HepG2 (cell line): ENCODE data around the gene ZNF627. TPM values are rescaled to one million over a fixed set of nuclear protein-coding genes. Genes with fewer than 3 reads are reported as not detected.
"Not testable (repeated sequence)": the region's sequence is repeated elsewhere in the genome, so short reads cannot be mapped to it uniquely, and the experiment has no call there.

Experiments used
- ATAC-seq: fragments of 200-7000 bp; cut with Tn5 transposase; 3 replicates; pipeline ENCODE4 v1.9.1; 2020; ENCODE audit warnings: mild to moderate bottlenecking, moderate library complexity
- BruUV-seq: library from RNA; stranded (reverse); fragments of 400-500 nt; replicated peaks from 2 replicates; lab custom pipeline; 2021; lab: Mats Ljungman, UMichigan
- CTCF ChIA-PET: fragments of 300-600 bp; formaldehyde crosslinking; extraction: SDS; loops from one replicate; lab custom pipeline; 2021; ENCODE audit warnings: low total read pairs, inconsistent platforms, low intra/inter-chr PET ratio; lab: Yijun Ruan, JAX
- POLR2A ChIA-PET: fragments of 350-600 bp; sonication (Branson Sonifier 250); formaldehyde crosslinking; loops from one replicate; lab custom pipeline; 2020; ENCODE audit warnings: antibody characterized with exemption, inconsistent platforms; lab: Yijun Ruan, JAX
- DNase-seq: peaks from one replicate; pipeline ENCODE4 v3.0.0-alpha.2; 2015; ENCODE audit warnings: low spot score
- FAIRE-seq: peaks from 3 replicates; lab custom pipeline; 2011; peaks lifted over from hg19 to GRCh38; lab: Jason Lieb, UNC
- H2AFZ ChIP-seq: one replicate; pipeline ENCODE4 v1.6.1; 2011; ENCODE audit warnings: low read length, inconsistent platforms
- H3K27ac ChIP-seq: fragments of 300-600 bp; 3 replicates; pipeline ENCODE4 v1.8.0; 2011; ENCODE audit warnings: mixed run types, mild to moderate bottlenecking, mixed read lengths, low read length, inconsistent platforms; ENCODE audit not compliant: insufficient read depth; ENCODE audit errors: extremely low read length
- H3K27me3 ChIP-seq, 2 experiments: fragments of 200-600 bp in 1 of 2; 2 replicates in 1 of 2; 3 replicates in 1 of 2; pipeline versions ENCODE4 v1.6.0 to v1.8.0; 2011; ENCODE audit warnings: low read length in 2 of 2, mild to moderate bottlenecking in 2 of 2, moderate library complexity in 2 of 2, inconsistent platforms in 1 of 2; ENCODE audit not compliant: insufficient read depth in 2 of 2, control insufficient read depth in 1 of 2
- H3K36me3 ChIP-seq, 2 experiments: fragments of 200-600 bp in 1 of 2; replicated peaks in 1 of 2; 2 replicates in 1 of 2; 3 replicates in 1 of 2; pipeline versions ENCODE4 v1.5.1 to v1.8.0; 2011; ENCODE audit warnings: low read length in 2 of 2, inconsistent platforms in 1 of 2; ENCODE audit not compliant: insufficient read depth in 2 of 2, control insufficient read depth in 1 of 2
- H3K4me1 ChIP-seq: 2 replicates; pipeline ENCODE4 v1.5.1; 2012; ENCODE audit warnings: low read length, inconsistent platforms; ENCODE audit not compliant: insufficient read depth
- H3K4me2 ChIP-seq: 2 replicates; pipeline ENCODE4 v1.6.0; 2011; ENCODE audit warnings: low read depth, low read length, inconsistent platforms
- H3K4me3 ChIP-seq, 3 experiments: fragments of 200-600 bp in 1 of 3; sonication (generic), shearing (Covaris generic) in 1 of 3; replicated peaks in 1 of 3; 2 replicates each; pipeline ENCODE4 v1.5.1; 2011 to 2016; ENCODE audit warnings: low read length in 3 of 3, inconsistent platforms in 2 of 3, low read depth in 2 of 3, mild to moderate bottlenecking in 2 of 3, control low read depth in 1 of 3, mixed read lengths in 1 of 3; ENCODE audit not compliant: insufficient read depth in 1 of 3
- H3K79me2 ChIP-seq: one replicate; pipeline ENCODE4 v1.6.1; 2011; ENCODE audit warnings: low read length, inconsistent platforms; ENCODE audit not compliant: insufficient read depth
- H3K9ac ChIP-seq: 2 replicates; pipeline ENCODE4 v1.6.0; 2011; ENCODE audit warnings: mild to moderate bottlenecking, low read depth, low read length, inconsistent platforms; ENCODE audit not compliant: insufficient read depth
- H3K9me3 ChIP-seq: 2 replicates; pipeline ENCODE4 v1.5.1; 2012; ENCODE audit warnings: mild to moderate bottlenecking, low read length
- H4K20me1 ChIP-seq: 2 replicates; pipeline ENCODE4 v1.6.0; 2011; ENCODE audit warnings: inconsistent platforms, mild to moderate bottlenecking, low read length, moderate library complexity; ENCODE audit not compliant: insufficient read depth
- BCL6 ChIP-seq: IDR thresholded peaks from 2 replicates; pipeline ENCODE4 v1.6.1; 2016; ENCODE audit warnings: missing genetic modification reagents, missing compliant biosample characterization
- CEBPG ChIP-seq: IDR thresholded peaks from 2 replicates; pipeline ENCODE4 v1.6.1; 2016
- HNF4G ChIP-seq, 2 experiments: sonication (generic) in 1 of 2; formaldehyde crosslinking in 1 of 2; IDR thresholded peaks; 2 replicates each; pipeline versions ENCODE4 v1.4.0 to v1.6.1; 2011 to 2020; ENCODE audit warnings: borderline replicate concordance in 2 of 2, low read depth in 2 of 2, mild to moderate bottlenecking in 2 of 2, low read length in 1 of 2, missing genetic modification reagents in 1 of 2, moderate library complexity in 1 of 2
- KLF16 ChIP-seq, 2 experiments: sonication (generic) in 1 of 2; formaldehyde crosslinking in 1 of 2; IDR thresholded peaks; 2 replicates each; pipeline versions ENCODE4 v1.6.1 to v1.8.0; 2016 to 2023; ENCODE audit warnings: missing genetic modification reagents in 2 of 2, missing compliant biosample characterization in 1 of 2
- NCOR1 ChIP-seq: fragments of 200-600 bp; sonication (generic); IDR thresholded peaks from 2 replicates; pipeline ENCODE4 v1.7.0; 2017; ENCODE audit warnings: antibody characterized with exemption, low read length, borderline replicate concordance
- PHF21A ChIP-seq: sonication (generic); formaldehyde crosslinking; IDR thresholded peaks from 2 replicates; pipeline ENCODE4 v1.5.0; 2020; ENCODE audit warnings: mild to moderate bottlenecking, missing genetic modification reagents
- SAP130 ChIP-seq: IDR thresholded peaks from 2 replicates; pipeline ENCODE4 v1.6.1; 2016; ENCODE audit warnings: low read depth
- SOX6 ChIP-seq, 2 experiments: fragments of 450-650 bp in 1 of 2; sonication (generic) in 1 of 2; formaldehyde crosslinking in 1 of 2; IDR thresholded peaks; 2 replicates each; pipeline versions ENCODE4 v1.4.0 to v1.6.1; 2017 to 2020; ENCODE audit warnings: antibody characterized with exemption in 1 of 2, mild to moderate bottlenecking in 1 of 2, missing genetic modification reagents in 1 of 2
- ZMYM3 ChIP-seq: sonication (generic); formaldehyde crosslinking; IDR thresholded peaks from 2 replicates; pipeline ENCODE4 v1.5.1; 2020; ENCODE audit warnings: mild to moderate bottlenecking, missing genetic modification reagents
- ZNF30 ChIP-seq: sonication (generic); formaldehyde crosslinking; IDR thresholded peaks from 2 replicates; pipeline ENCODE4 v1.5.0; 2020; ENCODE audit warnings: mild to moderate bottlenecking, missing genetic modification reagents
- WGBS: methylation state at CpG from one replicate; pipeline ENCODE4 v1.1.6; 2017; ENCODE audit warnings: low lambda C conversion rate; 5-methylcytosine and 5-hydroxymethylcytosine counted together
- in situ Hi-C: cut with HindIII; loops from 2 replicates; pipeline ENCODE4 v1.10.0; 2017; ENCODE audit warnings: low pct_unique_long_range_greater_than_20kb; ENCODE audit not compliant: extremely low pct_ligation_motif_present
- intact Hi-C: fragments of 100-400 bp; cut with micrococcal nuclease; formaldehyde crosslinking; loops from one replicate; pipeline ENCODE4 v1.10.0; 2022; ENCODE audit not compliant: unreplicated experiment
- polyA plus RNA-seq, 8 experiments: library from polyadenylated mRNA; depleted of rRNA in 3 of 8; stranded (reverse) in 7 of 8; unstranded in 1 of 8; fragments of >200 nt; fragmentation: Illumina TruSeq in 4 of 8; extraction: Trizol in 4 of 8; gene quantifications; 2 replicates each; pipeline versions ENCODE4 v1.2.1 to v1.2.3, GENCODE V29; 2011 to 2016; ENCODE audit warnings: low read depth in 4 of 8, missing spikeins in 1 of 8, mixed read lengths in 1 of 8; ENCODE audit not compliant: insufficient read depth in 1 of 8
- total RNA-seq, 5 experiments: library from RNA; depleted of rRNA; stranded (reverse); fragments of >200 nt; fragmentation: Illumina TruSeq; extraction: Trizol; gene quantifications; 2 replicates each; pipeline ENCODE4 v1.2.3, GENCODE V29; 2016; ENCODE audit warnings: low read depth in 1 of 5
- TF ChIP-seq, protein P1 (sequence below): sonication (generic); formaldehyde crosslinking; IDR thresholded peaks from 2 replicates; pipeline ENCODE4 v1.4.0; 2020; ENCODE audit warnings: missing genetic modification reagents, borderline replicate concordance
- TF ChIP-seq, protein P2 (sequence below): IDR thresholded peaks from 2 replicates; pipeline ENCODE4 v1.4.0; 2020; ENCODE audit warnings: mild to moderate bottlenecking, missing genetic modification reagents

ZNF627 gene
- total and polyA plus RNA-seq, 2 of the 13 experiments (the other 11 are each of a cell fraction or from before 2014, with no cell fraction given): 4.2 to 12.7 TPM

DNA sequence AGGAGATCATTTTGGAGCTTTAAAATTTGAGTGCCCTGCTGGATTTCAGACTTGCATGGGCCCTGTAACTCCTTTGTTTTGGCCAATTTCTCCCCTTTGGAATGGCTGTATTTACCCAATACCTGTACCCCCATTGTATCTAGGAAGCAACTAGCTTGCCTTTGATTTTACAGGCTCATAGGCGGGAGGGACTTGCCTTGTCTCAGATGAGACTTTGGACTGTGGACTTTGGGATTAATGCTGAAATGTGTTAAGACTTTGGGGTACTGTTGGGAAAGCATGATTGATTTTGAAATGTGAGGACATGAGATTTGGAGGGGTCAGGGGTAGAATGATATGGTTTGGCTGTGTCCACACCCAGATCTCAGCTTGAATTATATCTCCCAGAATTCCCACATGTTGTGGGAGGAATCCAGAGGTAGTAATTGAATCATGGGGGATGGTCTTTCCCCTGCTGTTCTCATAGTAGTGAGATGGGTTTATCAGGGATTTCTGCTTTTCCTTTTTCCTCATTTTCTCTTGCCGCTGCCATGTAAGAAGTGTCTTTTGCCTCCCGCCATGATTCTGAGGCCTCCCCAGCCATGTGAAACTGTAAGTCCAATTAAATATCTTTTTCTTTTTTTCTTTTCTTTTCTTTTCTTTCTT, 36.9 kb downstream of the ZNF627 start:
- POLR2A ChIA-PET: interaction anchor here (2.6 kb wide), 1 partner anchor 9 kb away, joined by 16 read pairs; no protein-coding TSS in a partner anchor
- peak; percentile 92 for FAIRE-seq
- H3K79me2 ChIP-seq; H3K9ac ChIP-seq; BruUV-seq; ATAC-seq; H3K36me3 ChIP-seq; H2AFZ ChIP-seq; H4K20me1 ChIP-seq; intact Hi-C loops; in situ Hi-C loops; H3K27me3 ChIP-seq; H3K9me3 ChIP-seq; H3K4me3 ChIP-seq; CTCF ChIA-PET; TF ChIP-seq SOX6 (IDR thresholded peaks at IDR 0.05): not testable (repeated sequence)
- 57% methylated on average over 3 of the region's 3 CpGs for WGBS
- Histone ChIP-seq H3K4me1 (peaks cover 33% of the 10 kb centered on the region), H3K27ac (peak overlapping the region; percentile 43), H3K4me2 (peak overlapping the region; percentile 55)
- DNase-seq: peak; percentile 78
- TF ChIP-seq NCOR1: peak; percentile 84
- TF ChIP-seq, protein P1, sequence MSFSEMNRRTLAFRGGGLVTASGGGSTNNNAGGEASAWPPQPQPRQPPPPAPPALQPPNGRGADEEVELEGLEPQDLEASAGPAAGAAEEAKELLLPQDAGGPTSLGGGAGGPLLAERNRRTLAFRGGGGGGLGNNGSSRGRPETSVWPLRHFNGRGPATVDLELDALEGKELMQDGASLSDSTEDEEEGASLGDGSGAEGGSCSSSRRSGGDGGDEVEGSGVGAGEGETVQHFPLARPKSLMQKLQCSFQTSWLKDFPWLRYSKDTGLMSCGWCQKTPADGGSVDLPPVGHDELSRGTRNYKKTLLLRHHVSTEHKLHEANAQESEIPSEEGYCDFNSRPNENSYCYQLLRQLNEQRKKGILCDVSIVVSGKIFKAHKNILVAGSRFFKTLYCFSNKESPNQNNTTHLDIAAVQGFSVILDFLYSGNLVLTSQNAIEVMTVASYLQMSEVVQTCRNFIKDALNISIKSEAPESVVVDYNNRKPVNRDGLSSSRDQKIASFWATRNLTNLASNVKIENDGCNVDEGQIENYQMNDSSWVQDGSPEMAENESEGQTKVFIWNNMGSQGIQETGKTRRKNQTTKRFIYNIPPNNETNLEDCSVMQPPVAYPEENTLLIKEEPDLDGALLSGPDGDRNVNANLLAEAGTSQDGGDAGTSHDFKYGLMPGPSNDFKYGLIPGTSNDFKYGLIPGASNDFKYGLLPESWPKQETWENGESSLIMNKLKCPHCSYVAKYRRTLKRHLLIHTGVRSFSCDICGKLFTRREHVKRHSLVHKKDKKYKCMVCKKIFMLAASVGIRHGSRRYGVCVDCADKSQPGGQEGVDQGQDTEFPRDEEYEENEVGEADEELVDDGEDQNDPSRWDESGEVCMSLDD: peak; percentile 97
- 0 out of 2 replicates have a peak, but pooled peaks have one; percentile 27 for TF ChIP-seq ZNF30
- 0 out of 2 replicates have a peak, but pooled peaks have one; percentile 42 for TF ChIP-seq PHF21A (CRISPR knock-in tag)
- TF ChIP-seq SAP130 (CRISPR knock-in tag): 0 out of 2 replicates have a peak, but pooled peaks have one; percentile 20
- TF ChIP-seq CEBPG: peak; percentile 24; the same call in 1 of the 2 replicates
- peak; percentile 78 for TF ChIP-seq SOX6 (CRISPR knock-in tag; IDR thresholded peaks at IDR 0.05)
- 0 out of 2 replicates have a peak, but pooled peaks have one; percentile 8 for TF ChIP-seq ZMYM3 (CRISPR knock-in tag)
- peak; percentile 76 for TF ChIP-seq HNF4G (IDR thresholded peaks at IDR 0.05; ENCODE audit: borderline replicate concordance, low read depth, low read length)
- peak; percentile 64; the same call in 1 of the 2 replicates for TF ChIP-seq HNF4G (CRISPR knock-in tag; IDR thresholded peaks at IDR 0.05; ENCODE audit: borderline replicate concordance, low read depth)
- TF ChIP-seq, protein P2, sequence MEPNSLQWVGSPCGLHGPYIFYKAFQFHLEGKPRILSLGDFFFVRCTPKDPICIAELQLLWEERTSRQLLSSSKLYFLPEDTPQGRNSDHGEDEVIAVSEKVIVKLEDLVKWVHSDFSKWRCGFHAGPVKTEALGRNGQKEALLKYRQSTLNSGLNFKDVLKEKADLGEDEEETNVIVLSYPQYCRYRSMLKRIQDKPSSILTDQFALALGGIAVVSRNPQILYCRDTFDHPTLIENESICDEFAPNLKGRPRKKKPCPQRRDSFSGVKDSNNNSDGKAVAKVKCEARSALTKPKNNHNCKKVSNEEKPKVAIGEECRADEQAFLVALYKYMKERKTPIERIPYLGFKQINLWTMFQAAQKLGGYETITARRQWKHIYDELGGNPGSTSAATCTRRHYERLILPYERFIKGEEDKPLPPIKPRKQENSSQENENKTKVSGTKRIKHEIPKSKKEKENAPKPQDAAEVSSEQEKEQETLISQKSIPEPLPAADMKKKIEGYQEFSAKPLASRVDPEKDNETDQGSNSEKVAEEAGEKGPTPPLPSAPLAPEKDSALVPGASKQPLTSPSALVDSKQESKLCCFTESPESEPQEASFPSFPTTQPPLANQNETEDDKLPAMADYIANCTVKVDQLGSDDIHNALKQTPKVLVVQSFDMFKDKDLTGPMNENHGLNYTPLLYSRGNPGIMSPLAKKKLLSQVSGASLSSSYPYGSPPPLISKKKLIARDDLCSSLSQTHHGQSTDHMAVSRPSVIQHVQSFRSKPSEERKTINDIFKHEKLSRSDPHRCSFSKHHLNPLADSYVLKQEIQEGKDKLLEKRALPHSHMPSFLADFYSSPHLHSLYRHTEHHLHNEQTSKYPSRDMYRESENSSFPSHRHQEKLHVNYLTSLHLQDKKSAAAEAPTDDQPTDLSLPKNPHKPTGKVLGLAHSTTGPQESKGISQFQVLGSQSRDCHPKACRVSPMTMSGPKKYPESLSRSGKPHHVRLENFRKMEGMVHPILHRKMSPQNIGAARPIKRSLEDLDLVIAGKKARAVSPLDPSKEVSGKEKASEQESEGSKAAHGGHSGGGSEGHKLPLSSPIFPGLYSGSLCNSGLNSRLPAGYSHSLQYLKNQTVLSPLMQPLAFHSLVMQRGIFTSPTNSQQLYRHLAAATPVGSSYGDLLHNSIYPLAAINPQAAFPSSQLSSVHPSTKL (CRISPR knock-in tag): peak; percentile 60
- 0 out of 4 replicates have a peak, but pooled peaks of 1 of the 2 experiments have one; percentile 31 for TF ChIP-seq KLF16 (CRISPR knock-in tag; IDR thresholded peaks at IDR 0.05)
- 0 out of 2 replicates have a peak, but pooled peaks have one; percentile 26 for TF ChIP-seq BCL6
